Retinal pigment epithelial cell (primary cell): Measurements from ENCODE around the gene STIM2.

Experiments
- DNase-seq: peaks from one replicate; pipeline ENCODE4 v3.0.0-alpha.2; 2010; ENCODE audit warnings: low read depth
- H3K4me3 ChIP-seq: 2 replicates; pipeline ENCODE4 v1.5.1; 2011; ENCODE audit warnings: mild to moderate bottlenecking, low read length, control low read depth, moderate library complexity
- CTCF ChIP-seq: conservative IDR thresholded peaks from 2 replicates; pipeline ENCODE4 v1.5.1; 2011; ENCODE audit warnings: low read depth, low read length, control low read depth, inconsistent platforms

STIM2 gene

GRCh38 chr4:26861434-26862186, 969 bp downstream of the STIM2 start:
- H3K4me3 ChIP-seq, result peak overlapping the region; percentile 94
- no peak for TF ChIP-seq CTCF
- DNase-seq, result no peak

- no peak for DNase-seq
- no peak for TF ChIP-seq CTCF
- H3K4me3 ChIP-seq, result peak overlapping the region; percentile 94
These were observed 1.8 kb downstream of the STIM2 start for GRCh38 chr4:26862381-26862915.

GRCh38 chr4:26863512-26863911, 2.9 kb downstream of the STIM2 start:
- no peak for TF ChIP-seq CTCF
- no peak for DNase-seq
- peak overlapping the region; percentile 94 for H3K4me3 ChIP-seq

- H3K4me3 ChIP-seq, result no peak overlapping the region
- no peak for DNase-seq
- no peak for TF ChIP-seq CTCF
These were observed 4.3 kb downstream of the STIM2 start for GRCh38 chr4:26864899-26865298.

GRCh38 chr4:26866203-26866602, 5.6 kb downstream of the STIM2 start:
- no peak for DNase-seq
- no peak for TF ChIP-seq CTCF
- H3K4me3 ChIP-seq, result no peak overlapping the region

- no peak for DNase-seq
- no peak overlapping the region for H3K4me3 ChIP-seq
- TF ChIP-seq CTCF, result no peak
These were observed 6.1 kb downstream of the STIM2 start for GRCh38 chr4:26866781-26867180.

- no peak overlapping the region for H3K4me3 ChIP-seq
- no peak for TF ChIP-seq CTCF
- DNase-seq, result no peak
These were observed 7.5 kb downstream of the STIM2 start for GRCh38 chr4:26867914-26868684.
